AG04450 (cell line): ENCODE data around the gene IL17REL. TPM values are rescaled to one million over a fixed set of nuclear protein-coding genes. Genes with fewer than 3 reads are reported as not detected.

Source experiments
- CTCF ChIA-PET: fragments of 300-600, 350-600 bp; formaldehyde crosslinking; extraction: SDS; loops from one replicate; lab custom pipeline; 2022; ENCODE audit warnings: antibody characterized with exemption, inconsistent platforms; lab: Charles Lee
- POLR2A ChIA-PET: fragments of 350-600 bp; formaldehyde crosslinking; extraction: SDS; loops from one replicate; lab custom pipeline; 2021; ENCODE audit warnings: antibody characterized with exemption, inconsistent platforms; lab: Yijun Ruan, JAX
- DNase-seq: peaks from one replicate; pipeline ENCODE4 v3.0.0-alpha.2; 2011; ENCODE audit warnings: low read depth, low spot score
- H3K27ac ChIP-seq: one replicate; pipeline ENCODE4 v1.5.1; 2012; ENCODE audit warnings: low read depth, low read length, control low read depth
- H3K27me3 ChIP-seq: one replicate; pipeline ENCODE4 v1.6.0; 2012; ENCODE audit warnings: low read length; ENCODE audit not compliant: control insufficient read depth, insufficient read depth
- H3K4me3 ChIP-seq: 2 replicates; pipeline ENCODE4 v1.5.1; 2011; ENCODE audit warnings: mild to moderate bottlenecking, low read depth, low read length, control low read depth
- H3K9me3 ChIP-seq: 2 replicates; pipeline ENCODE4 v1.5.1; 2012; ENCODE audit warnings: low read length; ENCODE audit not compliant: control insufficient read depth, insufficient read depth
- polyA plus RNA-seq: library from polyadenylated mRNA; depleted of rRNA; stranded (reverse); fragments of >200 nt; gene quantifications from 2 replicates; pipeline ENCODE4 v1.2.3, GENCODE V29; 2011
- TF ChIP-seq, protein P1 (sequence below): IDR thresholded peaks from 2 replicates; pipeline ENCODE4 v1.5.1; 2011; ENCODE audit warnings: low read depth, low read length, control low read depth, inconsistent platforms

The IL17REL gene
- polyA plus RNA-seq, 1 experiment, result not detected

- ChIA-PET POLR2A (interaction anchor here (0.6 to 1.0 kb wide), 3 partner anchors 9 to 34 kb away, joined by 3 to 12 read pairs (median 4); no protein-coding TSS in a partner anchor), CTCF (no interaction called here)
- Histone ChIP-seq H3K9me3 (peaks cover 3% of the 10 kb centered on the region; the same call in 1 of the 2 replicates), H3K27ac (peak overlapping the region; percentile 92), H3K27me3 (no peaks in the 10 kb centered on the region), H3K4me3 (peak overlapping the region; percentile 55)
- DNase-seq, result peak; percentile 80
- TF ChIP-seq, protein P1, sequence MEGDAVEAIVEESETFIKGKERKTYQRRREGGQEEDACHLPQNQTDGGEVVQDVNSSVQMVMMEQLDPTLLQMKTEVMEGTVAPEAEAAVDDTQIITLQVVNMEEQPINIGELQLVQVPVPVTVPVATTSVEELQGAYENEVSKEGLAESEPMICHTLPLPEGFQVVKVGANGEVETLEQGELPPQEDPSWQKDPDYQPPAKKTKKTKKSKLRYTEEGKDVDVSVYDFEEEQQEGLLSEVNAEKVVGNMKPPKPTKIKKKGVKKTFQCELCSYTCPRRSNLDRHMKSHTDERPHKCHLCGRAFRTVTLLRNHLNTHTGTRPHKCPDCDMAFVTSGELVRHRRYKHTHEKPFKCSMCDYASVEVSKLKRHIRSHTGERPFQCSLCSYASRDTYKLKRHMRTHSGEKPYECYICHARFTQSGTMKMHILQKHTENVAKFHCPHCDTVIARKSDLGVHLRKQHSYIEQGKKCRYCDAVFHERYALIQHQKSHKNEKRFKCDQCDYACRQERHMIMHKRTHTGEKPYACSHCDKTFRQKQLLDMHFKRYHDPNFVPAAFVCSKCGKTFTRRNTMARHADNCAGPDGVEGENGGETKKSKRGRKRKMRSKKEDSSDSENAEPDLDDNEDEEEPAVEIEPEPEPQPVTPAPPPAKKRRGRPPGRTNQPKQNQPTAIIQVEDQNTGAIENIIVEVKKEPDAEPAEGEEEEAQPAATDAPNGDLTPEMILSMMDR, result no peak
Observed at GRCh38 chr22:49970528-49971231, 41.9 kb downstream of the IL17REL start.

DNA sequence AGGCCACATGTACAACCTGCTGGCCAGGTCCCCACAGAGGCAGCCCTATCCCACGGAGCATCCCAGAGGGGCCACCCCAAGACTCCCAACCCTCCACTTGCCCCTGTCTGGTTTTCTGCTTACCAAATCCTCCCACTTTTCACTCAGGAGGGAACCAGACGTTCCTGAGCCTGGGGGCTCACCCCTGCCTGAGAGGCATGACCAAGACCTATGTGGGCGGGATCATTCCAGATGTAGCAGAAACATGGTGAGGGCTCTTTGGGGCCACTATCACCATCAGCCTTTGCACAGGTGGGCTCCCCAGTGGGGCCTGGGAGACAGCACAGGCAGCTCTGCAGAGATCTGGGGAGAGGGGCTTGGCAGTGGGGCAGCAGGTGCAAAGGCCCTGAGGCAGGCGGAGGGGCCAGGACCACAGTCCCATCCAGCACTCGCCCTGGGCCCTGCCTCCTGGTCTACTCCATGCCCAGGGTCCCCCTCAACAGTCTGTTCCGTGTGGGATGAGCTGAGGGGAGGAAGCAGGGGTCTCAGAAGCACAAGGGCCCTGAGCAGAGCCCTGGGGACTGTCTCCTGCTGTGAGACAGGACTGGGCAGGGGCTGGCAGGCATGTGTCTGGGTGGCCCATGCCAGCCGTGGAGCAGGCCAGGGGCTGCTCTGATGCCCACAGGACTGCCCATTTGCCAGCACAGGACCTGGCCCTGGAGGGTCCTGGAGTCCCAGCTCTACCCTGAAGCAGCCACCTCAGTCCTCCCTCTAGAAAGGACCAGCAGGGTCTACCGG lies 42.6 kb downstream of the IL17REL start:
- no peak overlapping the region for H3K4me3 ChIP-seq
- ChIA-PET CTCF (no interaction called here), POLR2A (no interaction called here)
- H3K9me3 ChIP-seq, result peaks cover 3% of the 10 kb centered on the region; the same call in 1 of the 2 replicates
- no peaks in the 10 kb centered on the region for H3K27me3 ChIP-seq
- DNase-seq, result no peak
- TF ChIP-seq, protein P1, result no peak
- H3K27ac ChIP-seq, result no peak overlapping the region

GRCh38 chr22:49968831-49969661 lies 43.5 kb downstream of the IL17REL start:
- POLR2A ChIA-PET, result no interaction called here
- CTCF ChIA-PET, result interaction anchor here (0.6 kb wide), 1 partner anchor 90 kb away, joined by 3 read pairs; no protein-coding TSS in a partner anchor
- DNase-seq, result no peak

GRCh38 chr22:49968313-49968830 lies 44.2 kb downstream of the IL17REL start:
- ChIA-PET CTCF (interaction anchor here (0.6 kb wide), 1 partner anchor 91 kb away, joined by 3 read pairs; no protein-coding TSS in a partner anchor), POLR2A (no interaction called here)
- Histone ChIP-seq H3K4me3 (no peak overlapping the region), H3K27ac (no peak overlapping the region), H3K9me3 (peaks cover under 1% of the 10 kb centered on the region; the same call in 1 of the 2 replicates), H3K27me3 (no peaks in the 10 kb centered on the region)
- no peak for DNase-seq
- TF ChIP-seq, protein P1, result no peak

More at GRCh38 chr22:49968831-49969661, 43.5 kb downstream of the IL17REL start:
- Histone ChIP-seq H3K4me3 (no peak overlapping the region), H3K27ac (no peak overlapping the region), H3K27me3 (no peaks in the 10 kb centered on the region), H3K9me3 (peaks cover 3% of the 10 kb centered on the region; the same call in 1 of the 2 replicates)
- TF ChIP-seq, protein P1, result no peak
